HG02610 (cell line): ENCODE results near the gene CHST2.
A peak's percentile ranks its signal among the peaks of the same experiment; 100 is the strongest.
"Not testable (repeated sequence)": the region's sequence is repeated elsewhere in the genome, so short reads cannot be mapped to it uniquely, and the experiment has no call there.

Experiments
- ATAC-seq: cut with Tn5 transposase; IDR thresholded peaks from one replicate; pipeline ENCODE4 v1.9.1; 2021; ENCODE audit warnings: mild to moderate bottlenecking, moderate library complexity; ENCODE audit not compliant: unreplicated experiment

Gene CHST2, protein sequence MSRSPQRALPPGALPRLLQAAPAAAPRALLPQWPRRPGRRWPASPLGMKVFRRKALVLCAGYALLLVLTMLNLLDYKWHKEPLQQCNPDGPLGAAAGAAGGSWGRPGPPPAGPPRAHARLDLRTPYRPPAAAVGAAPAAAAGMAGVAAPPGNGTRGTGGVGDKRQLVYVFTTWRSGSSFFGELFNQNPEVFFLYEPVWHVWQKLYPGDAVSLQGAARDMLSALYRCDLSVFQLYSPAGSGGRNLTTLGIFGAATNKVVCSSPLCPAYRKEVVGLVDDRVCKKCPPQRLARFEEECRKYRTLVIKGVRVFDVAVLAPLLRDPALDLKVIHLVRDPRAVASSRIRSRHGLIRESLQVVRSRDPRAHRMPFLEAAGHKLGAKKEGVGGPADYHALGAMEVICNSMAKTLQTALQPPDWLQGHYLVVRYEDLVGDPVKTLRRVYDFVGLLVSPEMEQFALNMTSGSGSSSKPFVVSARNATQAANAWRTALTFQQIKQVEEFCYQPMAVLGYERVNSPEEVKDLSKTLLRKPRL

DNA sequence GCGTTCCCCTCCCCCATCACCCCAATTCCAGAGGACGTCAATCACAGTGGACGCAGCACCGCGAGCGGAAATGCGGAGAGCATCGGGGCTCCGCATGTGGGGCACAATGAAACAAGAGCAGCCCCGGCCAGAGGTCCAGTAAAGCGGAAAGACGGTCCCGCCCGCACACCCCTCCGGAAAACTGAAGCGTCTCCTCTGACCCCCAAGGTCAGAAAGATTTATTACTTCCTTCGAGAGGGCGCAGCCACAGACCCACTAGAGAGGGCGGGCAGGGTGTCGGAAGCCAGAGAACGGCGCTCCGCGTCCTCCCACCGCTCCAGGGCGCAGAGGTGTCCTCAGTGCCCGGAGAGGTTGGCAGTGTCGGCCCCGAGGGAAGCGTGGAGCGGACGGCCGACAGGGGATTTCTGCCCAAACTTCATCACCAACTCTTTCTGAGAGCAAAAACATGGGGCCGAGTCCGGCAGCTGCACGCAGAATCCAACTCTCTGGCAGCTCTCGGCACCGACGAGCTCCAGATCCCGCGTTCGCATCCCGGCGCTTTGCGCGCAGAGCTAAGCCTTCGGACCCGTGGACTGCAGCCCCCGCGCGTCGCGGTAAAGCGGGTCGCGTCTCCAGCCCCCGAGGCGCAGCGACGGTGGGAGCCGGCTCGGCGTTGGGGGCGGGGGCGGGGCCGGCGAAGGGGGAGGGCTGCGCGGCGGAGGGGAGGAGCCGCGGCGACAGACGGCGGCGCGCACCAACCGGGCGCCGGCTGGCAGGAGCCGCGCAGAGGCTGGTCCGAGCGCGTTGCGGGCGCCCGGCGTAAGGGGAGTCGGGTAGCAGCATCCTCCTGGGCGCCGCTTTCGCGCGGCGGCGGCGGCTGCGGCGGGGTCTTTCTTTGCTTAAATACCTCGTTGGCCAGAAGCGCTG, at the start of gene CHST2:
CHST2 (plus strand) TSS at position 763 of the 906 bp plus-strand sequence. CDS start 1,046 bp downstream, outside the sequence.
- peak; percentile 86 for ATAC-seq

GRCh38 chr3:143070977-143071551, 48.5 kb upstream of the CHST2 start:
- no peak for ATAC-seq

GRCh38 chr3:143071776-143072175, 47.8 kb upstream of the CHST2 start:
- ATAC-seq, result no peak

DNA sequence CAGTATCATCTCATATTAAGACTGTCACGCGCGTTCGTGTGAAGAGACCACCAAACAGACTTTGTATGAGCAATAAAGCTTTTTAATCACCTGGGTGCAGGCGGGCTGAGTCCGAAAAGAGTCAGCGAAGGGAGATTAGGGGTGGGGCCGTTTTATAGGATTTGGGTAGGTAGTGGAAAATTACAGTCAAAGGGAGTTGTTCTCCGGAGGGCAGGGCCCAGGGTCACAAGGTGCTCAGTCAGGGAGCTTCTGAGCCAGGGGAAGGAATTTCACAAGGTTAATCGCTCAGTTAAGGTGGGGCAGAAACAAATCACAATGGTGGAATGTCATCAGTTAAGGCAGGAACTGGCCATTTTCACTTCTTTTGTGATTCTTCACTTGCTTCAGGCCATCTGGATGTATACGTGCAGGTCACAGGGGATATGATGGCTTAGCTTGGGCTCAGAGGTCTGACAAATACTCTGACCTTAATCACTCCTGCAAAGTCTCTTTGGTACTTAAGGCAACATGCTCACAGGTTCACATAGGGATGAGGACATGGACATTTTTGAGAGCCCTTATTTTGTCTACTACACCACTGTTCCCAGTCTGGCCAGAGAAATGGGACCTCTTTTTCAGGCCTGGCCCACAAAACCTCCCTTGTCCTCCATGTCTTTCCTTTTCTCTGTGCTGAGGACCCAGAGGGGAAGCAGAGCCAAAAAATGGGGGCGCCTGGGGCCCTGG, 47.1 kb upstream of the CHST2 start:
- not testable (repeated sequence) for ATAC-seq

DNA sequence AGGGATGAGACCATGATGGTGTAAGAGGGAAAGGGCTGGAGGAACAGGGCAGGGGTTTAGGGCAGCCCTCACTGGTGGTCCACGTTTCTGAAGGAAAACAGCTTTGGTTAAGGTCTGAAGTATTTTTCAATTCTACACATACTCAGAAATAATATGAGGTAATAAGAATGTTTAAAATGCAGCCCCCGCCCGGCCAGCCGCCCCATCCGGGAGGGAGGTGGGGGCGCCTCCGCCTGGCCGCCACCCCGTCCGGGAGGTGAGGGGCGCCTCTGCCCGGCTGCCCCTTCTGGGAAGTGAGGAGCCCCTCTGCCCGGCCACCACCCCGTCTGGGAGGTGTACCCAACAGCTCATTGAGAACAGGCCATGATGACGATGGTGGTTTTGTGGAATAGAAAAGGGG, 46.0 kb upstream of the CHST2 start:
- not testable (repeated sequence) for ATAC-seq

GRCh38 chr3:143073983-143074382, 45.6 kb upstream of the CHST2 start:
- ATAC-seq, result not testable (repeated sequence)

- no peak for ATAC-seq
Measured at GRCh38 chr3:143078883-143079282, 40.7 kb upstream of the CHST2 start.

DNA sequence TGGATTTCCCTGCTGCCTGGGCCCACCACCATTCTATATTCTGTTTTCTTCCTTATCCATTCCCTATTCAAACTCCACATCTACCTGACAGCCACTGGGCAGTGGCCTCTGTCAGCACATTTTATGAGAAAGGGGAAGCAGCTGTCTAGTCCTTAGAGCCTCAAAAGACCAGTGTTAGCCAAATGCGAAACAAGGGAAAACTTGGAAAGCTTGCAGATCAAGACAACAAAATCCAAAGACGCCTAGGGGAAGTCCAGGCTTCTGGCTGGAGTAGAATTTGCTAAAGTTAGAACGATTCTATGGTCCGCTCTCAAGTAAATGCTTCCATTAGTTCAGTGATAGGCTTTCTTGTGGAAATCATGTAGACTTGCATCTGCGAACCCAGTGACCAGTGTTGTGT, 39.4 kb upstream of the CHST2 start:
- no peak for ATAC-seq

DNA sequence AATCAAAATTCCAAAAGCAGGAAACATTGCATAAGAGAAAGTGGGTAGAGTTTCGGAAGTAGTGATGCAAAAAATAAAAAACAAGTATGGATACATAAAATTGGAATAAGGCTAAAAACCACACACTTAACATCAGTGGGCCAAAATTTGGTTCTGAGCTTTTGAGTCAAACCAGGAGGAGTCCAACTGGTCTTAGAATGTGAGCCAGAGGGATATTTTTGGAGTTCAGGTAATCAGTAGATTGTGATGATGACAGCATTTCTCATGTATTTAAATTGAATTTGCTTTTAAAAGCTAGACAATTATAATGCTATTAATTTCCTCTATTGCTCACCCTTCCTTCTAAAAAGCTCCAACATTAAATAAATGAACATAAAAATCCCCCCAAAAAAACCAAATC, 38.2 kb upstream of the CHST2 start:
- ATAC-seq, result no peak

- ATAC-seq, result peak; percentile 82
Measured at GRCh38 chr3:143081844-143082778, 37.5 kb upstream of the CHST2 start.

DNA sequence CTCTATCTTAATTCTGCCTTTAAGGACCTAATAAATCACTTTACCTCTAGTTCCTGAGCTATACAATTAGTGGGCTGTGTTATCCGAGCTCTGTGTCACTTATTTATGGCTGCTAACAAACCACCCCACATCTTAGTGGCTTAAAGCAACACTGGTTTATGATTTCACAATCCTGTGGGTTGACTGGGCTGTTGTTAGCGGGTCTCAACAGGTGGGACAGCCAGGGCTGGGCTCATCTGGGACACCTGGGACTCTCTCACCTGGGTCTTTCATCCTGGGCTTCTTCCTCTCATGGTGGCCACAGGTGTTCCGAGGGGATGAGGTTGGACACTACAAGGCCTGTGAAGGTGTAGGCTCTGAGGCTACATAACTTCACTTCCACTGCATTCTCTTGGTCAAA, 35.8 kb upstream of the CHST2 start:
- ATAC-seq, result no peak

- ATAC-seq, result peak; percentile 62
Measured at GRCh38 chr3:143084856-143085731, 34.5 kb upstream of the CHST2 start.

DNA sequence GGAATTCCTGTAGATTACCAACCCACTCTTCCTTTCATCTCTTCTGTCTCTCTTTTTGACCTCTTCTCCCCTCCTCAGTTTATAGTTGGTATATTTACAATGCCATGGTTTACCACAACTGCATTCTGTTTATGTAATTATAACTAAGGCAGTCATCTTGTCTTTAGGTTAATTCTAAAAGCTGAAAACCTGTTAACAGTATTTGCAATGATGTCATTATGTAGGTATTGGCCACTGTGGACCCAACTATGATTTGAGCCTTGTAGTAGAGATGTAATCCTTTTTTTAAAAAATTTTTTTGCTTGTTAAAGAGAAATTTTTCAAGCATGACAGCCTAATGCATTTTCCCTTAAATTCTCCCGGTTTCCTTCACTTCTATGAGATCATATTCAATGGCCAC, 30.7 kb upstream of the CHST2 start:
- no peak for ATAC-seq

DNA sequence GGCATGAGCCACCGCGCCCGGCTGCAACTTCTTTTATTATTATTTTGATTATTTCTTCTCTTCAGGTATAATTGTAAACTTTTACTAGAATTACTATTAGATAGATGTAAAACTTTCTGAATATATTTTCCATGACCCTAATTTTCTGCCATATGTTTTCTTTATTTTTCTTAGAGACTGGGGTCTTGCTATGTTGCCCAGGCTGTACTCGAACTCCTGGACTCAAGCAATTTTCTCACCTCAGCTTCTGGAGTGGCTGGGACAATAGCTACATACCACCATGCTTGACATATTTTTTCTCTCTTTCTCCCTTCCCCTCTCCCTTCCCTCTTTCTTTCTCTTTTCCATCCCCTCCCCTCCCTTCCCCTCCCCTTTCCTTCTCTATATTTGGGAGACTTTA, 29.6 kb upstream of the CHST2 start:
- ATAC-seq, result no peak

DNA sequence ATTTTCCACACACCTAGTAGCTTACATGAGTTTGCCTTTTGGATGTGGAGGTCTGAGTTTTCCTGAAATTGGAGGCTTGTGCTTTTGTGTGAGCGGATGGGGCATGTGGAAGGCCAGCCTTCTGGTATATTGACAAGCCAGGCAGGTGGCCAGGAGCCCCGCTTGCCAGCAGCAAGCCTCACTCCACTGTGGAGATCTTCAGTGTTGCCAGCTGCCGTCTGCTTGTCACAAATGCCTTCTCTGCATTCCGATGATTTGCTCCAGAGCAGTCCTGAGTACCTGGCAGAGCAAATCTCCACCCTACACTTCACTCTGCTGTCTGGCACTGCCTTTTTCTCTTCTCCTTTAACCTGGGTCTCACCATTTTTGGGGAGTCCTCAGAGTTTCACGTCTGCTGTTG, 29.1 kb upstream of the CHST2 start:
- ATAC-seq, result no peak

DNA sequence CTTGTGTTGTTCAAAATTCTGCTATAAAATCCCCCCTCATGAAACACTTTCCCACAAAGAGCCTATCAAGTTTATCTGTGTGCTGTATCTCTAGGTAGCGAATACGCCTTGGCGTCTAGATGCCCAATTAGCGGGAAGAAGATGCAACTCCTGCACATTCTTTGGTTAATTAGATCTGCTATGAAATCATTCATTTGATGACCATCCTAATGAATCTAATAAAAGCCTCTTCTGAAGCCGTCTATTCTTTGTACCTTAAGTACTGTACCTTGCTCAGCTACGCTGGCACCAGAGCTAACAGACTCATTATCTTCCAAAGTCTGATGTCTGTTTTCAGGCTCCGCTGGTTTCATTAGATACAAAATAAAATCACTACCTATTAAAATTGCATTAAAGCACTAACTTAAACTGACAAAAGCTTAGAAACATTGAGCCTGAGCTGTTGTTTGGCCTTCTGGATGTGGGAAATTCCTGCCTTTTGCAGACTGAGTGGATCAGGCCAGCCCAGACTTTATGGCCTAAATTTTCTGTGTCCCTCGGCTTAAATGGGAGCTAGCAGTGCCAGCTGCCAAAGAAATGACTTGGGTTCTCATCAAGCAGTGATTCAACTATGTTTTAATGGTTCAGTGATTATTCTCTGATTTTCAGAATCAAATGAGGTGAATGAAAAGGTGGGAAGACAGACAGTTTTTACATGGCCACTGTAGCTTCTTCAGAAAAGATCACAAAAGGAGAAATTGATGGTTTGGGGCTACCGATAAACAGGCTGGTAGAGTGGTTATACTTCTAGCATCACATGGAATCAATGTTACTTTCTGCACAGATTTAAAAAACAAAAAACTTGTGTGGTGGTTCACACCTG, 28.4 kb upstream of the CHST2 start:
- ATAC-seq, result no peak

- no peak for ATAC-seq
Measured at GRCh38 chr3:143092191-143092590, 27.4 kb upstream of the CHST2 start.

DNA sequence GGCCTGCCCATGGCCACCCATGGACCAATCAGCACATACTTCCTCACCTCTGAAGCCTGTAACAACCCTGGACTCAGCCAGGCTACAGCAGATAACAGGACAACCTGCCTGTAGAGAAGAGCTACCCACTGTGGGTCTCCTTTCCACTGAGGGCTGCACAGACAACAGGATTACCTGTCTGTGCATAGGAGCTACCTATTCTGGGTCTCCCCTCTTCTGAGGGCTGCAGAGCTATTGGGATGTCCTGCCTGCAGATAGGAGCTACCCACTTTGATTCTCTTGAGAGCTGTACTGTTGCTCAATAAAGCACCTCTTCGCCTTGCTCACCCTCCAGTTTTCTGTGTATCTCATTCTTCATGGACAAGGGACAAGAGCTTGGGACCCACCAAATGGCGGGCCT, 23.8 kb upstream of the CHST2 start:
- ATAC-seq, result no peak
